Ramos (cell line): ENCODE data around the gene TRERF1.
"Not testable (repeated sequence)": the region's sequence is repeated elsewhere in the genome, so short reads cannot be mapped to it uniquely, and the experiment has no call there.

Experiments
- in situ Hi-C: fragments of 300-500 bp; cut with MboI; formaldehyde crosslinking; loops from one replicate; pipeline ENCODE4 v1.14.3; 2022; ENCODE audit warnings: low sequenced_read_pairs; ENCODE audit not compliant: unreplicated experiment

TRERF1 gene

GRCh38 chr6:42450477-42451332, 1.0 kb downstream of the TRERF1 start:
- in situ Hi-C loops, result no loop called here

- in situ Hi-C loops, result no loop called here
These were observed 1.7 kb downstream of the TRERF1 start for GRCh38 chr6:42449917-42450476.

GRCh38 chr6:42448927-42449659, 2.6 kb downstream of the TRERF1 start:
- in situ Hi-C loops, result no loop called here

- in situ Hi-C loops, result no loop called here
These were observed 3.3 kb downstream of the TRERF1 start for GRCh38 chr6:42448391-42448790.

- in situ Hi-C loops, result no loop called here
These were observed 4.7 kb downstream of the TRERF1 start for GRCh38 chr6:42446996-42447395.

- in situ Hi-C loops, result no loop called here
These were observed 5.4 kb downstream of the TRERF1 start for GRCh38 chr6:42446370-42446769.

- in situ Hi-C loops, result not testable (repeated sequence)
These were observed 5.8 kb downstream of the TRERF1 start for GRCh38 chr6:42445955-42446354.

GRCh38 chr6:42443312-42444060, 8.2 kb downstream of the TRERF1 start:
- in situ Hi-C loops, result no loop called here

- in situ Hi-C loops, result no loop called here
These were observed 10.0 kb downstream of the TRERF1 start for GRCh38 chr6:42441697-42442081.

GRCh38 chr6:42440778-42441696, 10.7 kb downstream of the TRERF1 start:
- in situ Hi-C loops, result no loop called here

- in situ Hi-C loops, result no loop called here
These were observed 11.7 kb downstream of the TRERF1 start for GRCh38 chr6:42440027-42440426.

- in situ Hi-C loops, result no loop called here
These were observed 14.9 kb downstream of the TRERF1 start for GRCh38 chr6:42436825-42437224.

- in situ Hi-C loops, result no loop called here
These were observed 17.5 kb downstream of the TRERF1 start for GRCh38 chr6:42434237-42434636.

GRCh38 chr6:42433409-42433808, 18.3 kb downstream of the TRERF1 start:
- in situ Hi-C loops, result no loop called here

- in situ Hi-C loops, result no loop called here
These were observed 19.8 kb downstream of the TRERF1 start for GRCh38 chr6:42431877-42432276.

- in situ Hi-C loops, result no loop called here
These were observed 20.4 kb downstream of the TRERF1 start for GRCh38 chr6:42431356-42431755.

GRCh38 chr6:42429836-42430235, 21.9 kb downstream of the TRERF1 start:
- in situ Hi-C loops, result no loop called here

GRCh38 chr6:42429042-42429585, 22.6 kb downstream of the TRERF1 start:
- in situ Hi-C loops, result no loop called here

GRCh38 chr6:42428326-42429041, 23.2 kb downstream of the TRERF1 start:
- in situ Hi-C loops, result no loop called here
